GM13976 (cell line): ENCODE data around the gene NDUFAF4.

Experiments
- DNase-seq: peaks from one replicate; pipeline ENCODE4 v3.0.0; 2012; ENCODE audit warnings: low spot score
- in situ Hi-C: fragments of 300-500 bp; cut with MboI; formaldehyde crosslinking; loops from one replicate; pipeline ENCODE4 v1.12.0; 2022; ENCODE audit warnings: low sequenced_read_pairs, mixed read lengths, inconsistent platforms; ENCODE audit not compliant: unreplicated experiment
- TF ChIP-seq, protein P1 (sequence below): IDR thresholded peaks from 2 replicates; pipeline ENCODE4 v1.5.1; 2012; ENCODE audit warnings: borderline replicate concordance, mild to moderate bottlenecking; ENCODE audit not compliant: insufficient read depth; ENCODE audit errors: extremely low read depth, missing control alignments, control extremely low read depth

Gene NDUFAF4

DNA sequence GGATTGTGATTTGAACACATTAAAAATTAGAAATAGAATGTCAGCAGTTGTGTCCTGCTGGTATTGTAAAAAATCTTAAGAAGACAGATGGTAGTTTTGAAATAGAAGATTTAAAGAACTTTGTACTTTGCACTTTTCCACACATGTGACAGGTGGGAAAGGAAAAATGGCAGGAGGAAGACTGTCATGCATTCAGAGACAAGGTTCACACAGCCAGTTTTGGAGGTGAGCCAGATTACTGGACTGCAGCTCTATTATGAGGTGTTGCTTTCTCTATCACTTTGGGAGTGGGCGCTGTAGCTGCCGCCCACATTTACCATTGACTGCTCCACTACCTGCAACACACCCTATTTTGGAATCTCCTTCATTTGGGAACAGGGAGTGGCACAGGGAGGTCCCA is 12.1 kb upstream of the NDUFAF4 start:
- in situ Hi-C loops = no loop called here
- DNase-seq = no peak
- TF ChIP-seq, protein P1, sequence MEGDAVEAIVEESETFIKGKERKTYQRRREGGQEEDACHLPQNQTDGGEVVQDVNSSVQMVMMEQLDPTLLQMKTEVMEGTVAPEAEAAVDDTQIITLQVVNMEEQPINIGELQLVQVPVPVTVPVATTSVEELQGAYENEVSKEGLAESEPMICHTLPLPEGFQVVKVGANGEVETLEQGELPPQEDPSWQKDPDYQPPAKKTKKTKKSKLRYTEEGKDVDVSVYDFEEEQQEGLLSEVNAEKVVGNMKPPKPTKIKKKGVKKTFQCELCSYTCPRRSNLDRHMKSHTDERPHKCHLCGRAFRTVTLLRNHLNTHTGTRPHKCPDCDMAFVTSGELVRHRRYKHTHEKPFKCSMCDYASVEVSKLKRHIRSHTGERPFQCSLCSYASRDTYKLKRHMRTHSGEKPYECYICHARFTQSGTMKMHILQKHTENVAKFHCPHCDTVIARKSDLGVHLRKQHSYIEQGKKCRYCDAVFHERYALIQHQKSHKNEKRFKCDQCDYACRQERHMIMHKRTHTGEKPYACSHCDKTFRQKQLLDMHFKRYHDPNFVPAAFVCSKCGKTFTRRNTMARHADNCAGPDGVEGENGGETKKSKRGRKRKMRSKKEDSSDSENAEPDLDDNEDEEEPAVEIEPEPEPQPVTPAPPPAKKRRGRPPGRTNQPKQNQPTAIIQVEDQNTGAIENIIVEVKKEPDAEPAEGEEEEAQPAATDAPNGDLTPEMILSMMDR = no peak

DNA sequence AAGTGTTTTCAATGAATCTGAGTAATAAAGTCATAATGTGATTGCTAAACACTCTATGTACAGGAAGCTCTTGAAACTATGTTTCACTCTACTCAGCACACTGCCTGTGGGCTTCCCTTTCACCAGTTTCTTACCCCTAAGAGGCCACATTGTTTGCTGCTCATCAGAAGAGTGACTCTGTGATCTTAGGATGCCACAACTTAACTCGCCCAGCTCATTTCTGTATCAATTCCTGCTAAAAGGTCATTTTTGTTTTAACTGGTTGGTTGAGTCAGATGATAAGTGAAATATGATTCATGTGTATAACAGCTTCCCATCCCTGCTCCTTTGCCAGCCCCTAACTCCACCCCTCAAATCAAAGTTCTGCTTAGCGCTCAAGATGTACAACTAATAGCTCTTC is 9.8 kb upstream of the NDUFAF4 start:
- no peak for DNase-seq
- TF ChIP-seq, protein P1 = no peak
- in situ Hi-C loops = no loop called here

DNA sequence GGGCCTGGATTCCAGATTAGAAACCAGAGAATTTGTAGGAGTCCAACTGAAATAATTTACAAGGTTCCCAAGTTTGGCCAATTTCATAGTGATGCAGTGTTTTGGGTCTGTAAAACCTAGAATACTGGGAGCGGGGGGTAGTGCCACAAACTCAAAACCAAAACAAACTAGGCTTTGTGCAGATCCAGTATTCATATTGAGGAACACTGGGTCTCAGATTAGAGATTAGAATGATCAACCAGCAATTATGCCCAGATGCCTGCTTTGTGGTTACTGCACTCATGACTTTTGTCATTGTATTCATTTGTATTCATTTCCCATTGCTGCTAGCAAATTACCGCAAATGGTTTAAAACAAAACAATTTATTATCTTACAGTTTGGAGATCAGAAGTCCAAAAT is 3.2 kb upstream of the NDUFAF4 start:
- TF ChIP-seq, protein P1 = no peak
- DNase-seq = no peak
- in situ Hi-C loops = loop anchor here (5.0 kb wide), 1 partner anchor 156 kb away; no protein-coding TSS in a partner anchor

DNA sequence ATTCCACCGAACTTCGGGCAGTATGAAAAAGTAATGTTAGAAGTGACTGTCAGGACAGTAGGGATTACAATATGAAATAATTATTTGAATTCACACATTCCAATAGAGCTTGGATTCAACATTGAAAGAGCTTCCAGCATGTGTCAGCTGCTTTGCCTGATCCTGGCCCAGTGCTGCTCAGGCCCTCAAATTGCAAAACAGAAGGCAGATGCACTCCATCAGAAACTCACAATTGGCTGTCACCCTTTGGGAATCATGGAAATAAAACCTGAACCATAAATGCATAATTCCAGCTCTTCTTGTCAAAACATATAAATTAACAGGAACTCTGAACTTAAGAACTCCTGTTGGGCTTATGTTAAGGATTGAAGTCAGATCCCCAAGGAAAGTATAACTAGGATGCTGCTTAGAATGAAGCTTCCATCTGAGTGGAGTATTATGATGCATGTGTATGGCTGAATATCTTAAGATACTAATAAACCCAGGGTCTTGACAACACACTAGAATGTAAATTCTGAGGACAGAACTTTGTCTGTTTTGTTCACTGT is 1.8 kb upstream of the NDUFAF4 start:
- TF ChIP-seq, protein P1 = no peak
- in situ Hi-C loops = loop anchor here (25.0 kb wide), 1 partner anchor 262 kb away; no protein-coding TSS in a partner anchor
- no peak for DNase-seq

DNA sequence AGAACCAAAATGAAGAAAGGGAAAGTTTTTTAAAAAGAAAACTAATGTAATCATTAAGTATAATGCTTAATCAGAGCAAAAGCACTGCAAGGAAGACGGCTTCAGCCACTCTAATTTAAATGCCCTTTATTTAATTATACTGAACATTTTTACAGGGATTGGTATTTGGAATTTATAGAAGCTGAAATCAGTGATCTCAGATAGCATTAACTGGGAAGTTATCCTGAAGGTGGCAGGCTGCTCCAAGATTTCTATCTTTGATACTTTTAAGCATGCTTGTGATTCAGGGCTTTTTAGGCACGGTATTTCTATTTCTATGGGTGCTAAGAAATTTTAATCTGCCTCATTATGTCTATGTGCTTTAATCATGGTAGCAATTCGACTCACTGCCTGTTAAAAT is 1.3 kb upstream of the NDUFAF4 start:
- DNase-seq = no peak
- in situ Hi-C loops = loop anchor here (25.0 kb wide), 1 partner anchor 262 kb away; no protein-coding TSS in a partner anchor
- TF ChIP-seq, protein P1 = peak; percentile 41

DNA sequence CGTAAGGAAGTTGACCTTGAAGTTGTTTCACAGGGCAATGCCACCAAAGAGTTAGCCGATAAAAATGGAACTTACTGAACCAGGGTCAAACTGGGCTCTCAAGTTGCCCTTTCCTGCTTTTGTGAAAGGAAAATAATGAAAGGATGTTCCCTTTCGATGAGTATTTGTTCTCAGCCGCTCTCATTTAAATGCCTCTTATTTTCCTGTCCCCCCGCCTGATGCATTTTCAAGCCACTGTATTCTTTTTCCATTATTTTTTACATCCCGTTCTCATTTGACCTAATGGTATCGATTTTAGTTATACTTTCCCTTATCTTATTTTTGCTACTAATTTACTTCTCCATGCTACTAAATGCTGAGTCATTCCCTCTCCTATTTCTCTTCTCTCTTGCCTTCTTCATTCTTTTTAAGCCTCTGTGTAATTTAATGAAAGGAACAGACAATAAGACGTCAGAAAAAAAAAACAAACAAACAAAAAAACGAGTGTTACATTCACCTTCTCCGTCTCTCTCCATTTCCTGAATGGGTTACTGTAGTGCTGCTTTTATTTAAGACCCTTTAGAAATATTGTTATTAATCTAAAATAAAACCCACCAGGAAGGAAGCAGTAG is 655 bp upstream of the NDUFAF4 start:
- DNase-seq = no peak
- in situ Hi-C loops = loop anchor here (25.0 kb wide), 1 partner anchor 261 kb away; no protein-coding TSS in a partner anchor
- TF ChIP-seq, protein P1 = no peak
